Measurements from ENCODE around the gene GPR68.
"Not testable (repeated sequence)": the region's sequence is repeated elsewhere in the genome, so short reads cannot be mapped to it uniquely, and the experiment has no call there.

Gene GPR68

GRCh38 chr14:91273273-91273884, 28.9 kb upstream of the GPR68 start:
- no peak for DNase-seq (ENCODE audit: insufficient read length, low spot score)
- no peak for FAIRE-seq

DNA sequence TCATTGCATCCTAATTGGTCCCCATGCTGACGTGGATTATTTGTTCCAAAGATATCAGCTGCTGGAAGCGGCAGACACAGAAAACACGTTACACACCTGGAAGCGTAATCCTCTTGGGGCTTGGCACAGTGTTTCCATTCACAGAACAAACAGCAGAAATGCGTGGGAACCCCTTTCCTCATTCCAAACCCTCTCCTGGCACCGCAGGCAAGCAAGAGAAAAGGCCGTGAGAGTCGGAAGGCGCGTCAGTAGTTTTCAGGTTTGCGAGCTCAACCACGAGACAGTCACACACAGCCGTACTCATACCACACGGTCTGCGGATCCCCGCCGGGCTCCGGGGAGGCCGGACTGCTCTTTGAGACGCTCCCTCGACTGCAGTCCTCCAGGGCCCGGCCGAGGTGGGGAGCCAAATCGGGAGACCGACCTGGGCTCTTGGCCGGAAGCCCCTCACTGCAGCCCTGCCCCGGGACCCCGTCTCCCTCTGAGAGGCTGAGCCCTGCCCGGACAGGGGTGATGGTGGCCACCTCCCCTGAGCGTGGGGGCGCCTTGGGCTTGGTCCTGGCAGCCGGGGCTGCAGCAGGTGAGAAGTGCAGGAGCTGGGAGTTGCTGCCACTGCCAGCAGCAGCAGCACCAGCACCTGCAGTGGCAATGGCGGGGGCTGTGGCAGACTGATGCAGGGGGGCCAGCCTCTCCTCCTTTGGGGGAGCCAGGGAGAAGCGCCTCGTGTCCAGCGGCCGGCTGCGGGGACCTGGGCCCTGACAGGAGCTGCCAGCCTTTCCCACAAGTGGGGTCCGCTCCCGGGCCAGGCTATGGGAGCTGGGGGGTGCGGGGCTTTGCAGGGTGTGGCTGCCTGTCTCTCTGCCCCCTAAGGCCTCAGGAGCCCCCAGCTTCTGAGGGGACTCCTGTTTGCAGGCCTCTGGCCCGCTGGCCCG, 28.1 kb upstream of the GPR68 start:
- no peak for FAIRE-seq
- no peak for DNase-seq (ENCODE audit: insufficient read length, low spot score)

DNA sequence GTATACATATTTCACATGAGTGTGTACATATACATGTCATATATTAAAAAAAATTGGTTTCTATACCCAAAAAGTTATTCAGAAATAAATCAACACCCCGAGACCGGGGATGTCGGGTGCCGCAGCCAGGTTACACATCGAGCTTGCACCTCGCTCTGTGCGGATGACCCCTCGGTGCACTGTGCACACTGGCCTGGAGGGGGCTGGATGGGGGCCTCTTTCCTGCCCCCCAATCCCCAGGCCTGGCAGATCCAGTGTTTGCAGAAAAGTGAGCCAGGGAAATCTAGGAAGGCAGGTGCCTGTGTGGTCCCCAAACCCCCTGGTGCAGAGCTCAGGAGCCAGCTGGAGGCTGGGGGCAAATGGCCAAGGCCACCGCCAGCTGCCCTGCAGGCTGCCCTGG, 27.1 kb upstream of the GPR68 start:
- DNase-seq (ENCODE audit: insufficient read length, low spot score) (no peak), FAIRE-seq (no peak)

GRCh38 chr14:91270619-91271018, 26.1 kb upstream of the GPR68 start:
- DNase-seq (ENCODE audit: insufficient read length, low spot score) (no peak), FAIRE-seq (no peak)

DNA sequence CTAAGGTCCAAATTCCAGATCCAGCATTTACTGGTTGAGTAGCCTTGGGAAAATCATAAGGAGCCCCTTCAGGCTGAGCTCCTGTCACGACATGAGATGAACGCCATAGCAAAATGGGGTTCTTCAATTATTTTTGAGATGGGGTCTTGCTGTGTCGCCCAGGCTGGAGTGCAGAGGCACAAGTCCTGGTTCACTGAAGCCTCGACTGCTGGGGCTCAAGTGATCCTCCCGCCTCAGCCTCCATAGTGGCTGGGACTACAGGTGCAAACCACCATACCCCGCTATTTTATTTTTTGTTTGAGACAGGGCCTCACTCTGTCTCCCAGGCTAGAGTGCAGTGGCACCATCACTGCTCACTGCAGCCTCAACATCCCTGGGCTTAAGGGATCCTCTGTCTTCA, 25.7 kb upstream of the GPR68 start:
- FAIRE-seq: no peak
- DNase-seq (ENCODE audit: insufficient read length, low spot score): no peak

GRCh38 chr14:91269076-91269991, 24.8 kb upstream of the GPR68 start:
- FAIRE-seq: no peak
- DNase-seq (ENCODE audit: insufficient read length, low spot score): no peak

DNA sequence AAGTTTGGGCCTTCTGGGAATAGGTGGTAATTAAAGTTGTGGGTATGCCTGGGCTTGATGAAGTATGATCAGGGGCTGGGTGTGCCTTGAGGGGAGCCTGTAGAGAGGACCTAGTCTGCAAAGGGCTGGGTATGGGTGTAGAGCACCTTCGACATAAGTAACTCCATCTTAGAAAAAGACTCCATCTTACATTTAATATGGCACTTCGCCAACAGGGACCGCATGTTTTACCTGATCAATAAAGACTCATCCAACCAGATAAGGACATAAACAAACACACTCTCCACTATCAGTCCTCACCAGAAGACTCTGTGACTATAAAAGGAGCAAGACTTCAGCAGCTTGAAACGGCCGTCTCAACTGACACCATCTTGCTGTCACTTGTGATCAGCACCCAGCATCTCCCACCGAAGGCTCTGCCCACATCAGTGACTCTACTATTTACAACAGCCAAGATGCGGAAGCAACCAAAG, 23.5 kb upstream of the GPR68 start:
- DNase-seq (ENCODE audit: insufficient read length, low spot score) (no peak), FAIRE-seq (no peak)

DNA sequence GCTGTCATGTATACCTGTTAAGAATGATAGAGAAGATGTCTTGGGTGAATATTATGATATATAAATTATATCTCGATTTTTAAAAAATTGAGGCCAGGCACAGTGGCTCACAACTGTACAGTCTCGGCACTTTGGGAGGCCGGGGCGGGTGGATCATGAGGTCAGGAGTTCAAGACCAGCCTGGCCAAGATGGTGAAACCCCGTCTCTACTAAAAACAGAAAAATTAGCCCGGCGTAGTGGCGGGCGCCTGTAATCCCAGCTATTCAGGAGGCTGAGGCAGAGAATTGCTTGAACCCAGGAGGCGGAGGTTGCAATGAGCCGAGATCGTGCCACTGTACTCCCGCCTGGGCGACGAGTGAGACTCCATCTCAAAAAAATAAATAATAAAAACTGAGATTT, 21.8 kb upstream of the GPR68 start:
- not testable (repeated sequence) for FAIRE-seq; DNase-seq (ENCODE audit: insufficient read length, low spot score)

DNA sequence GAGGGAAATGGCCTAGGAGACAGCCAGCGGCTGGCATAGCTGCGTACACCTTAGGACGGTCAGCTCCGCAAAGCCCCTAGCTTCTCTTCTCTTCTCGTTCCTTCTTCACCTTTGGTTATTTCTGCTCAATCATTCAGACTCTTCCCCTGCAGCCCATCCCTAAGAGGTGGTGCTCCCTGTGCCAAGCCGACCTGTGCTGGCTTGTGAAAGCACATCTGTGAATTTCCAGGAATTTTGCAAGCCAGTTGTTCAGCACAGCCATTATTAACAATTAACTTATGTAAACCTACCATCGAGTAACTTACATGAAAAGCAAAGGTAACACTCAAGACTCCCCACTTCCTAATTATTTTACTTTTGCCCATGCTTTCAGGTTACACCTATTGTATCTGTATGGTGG, 20.9 kb upstream of the GPR68 start:
- no peak for FAIRE-seq
- DNase-seq (ENCODE audit: insufficient read length, low spot score): no peak

- FAIRE-seq: no peak
- no peak for DNase-seq (ENCODE audit: insufficient read length, low spot score)
Observed at GRCh38 chr14:91264151-91265150, 19.9 kb upstream of the GPR68 start.

- no peak for FAIRE-seq
- no peak for DNase-seq (ENCODE audit: insufficient read length, low spot score)
Observed at GRCh38 chr14:91263329-91263728, 18.8 kb upstream of the GPR68 start.

- DNase-seq (ENCODE audit: insufficient read length, low spot score) (no peak), FAIRE-seq (no peak)
Observed at GRCh38 chr14:91261986-91262549, 17.6 kb upstream of the GPR68 start.

GRCh38 chr14:91261115-91261514, 16.6 kb upstream of the GPR68 start:
- DNase-seq (ENCODE audit: insufficient read length, low spot score) (no peak), FAIRE-seq (no peak)

- no peak for DNase-seq (ENCODE audit: insufficient read length, low spot score)
- FAIRE-seq: no peak
Observed at GRCh38 chr14:91258876-91259275, 14.4 kb upstream of the GPR68 start.

DNA sequence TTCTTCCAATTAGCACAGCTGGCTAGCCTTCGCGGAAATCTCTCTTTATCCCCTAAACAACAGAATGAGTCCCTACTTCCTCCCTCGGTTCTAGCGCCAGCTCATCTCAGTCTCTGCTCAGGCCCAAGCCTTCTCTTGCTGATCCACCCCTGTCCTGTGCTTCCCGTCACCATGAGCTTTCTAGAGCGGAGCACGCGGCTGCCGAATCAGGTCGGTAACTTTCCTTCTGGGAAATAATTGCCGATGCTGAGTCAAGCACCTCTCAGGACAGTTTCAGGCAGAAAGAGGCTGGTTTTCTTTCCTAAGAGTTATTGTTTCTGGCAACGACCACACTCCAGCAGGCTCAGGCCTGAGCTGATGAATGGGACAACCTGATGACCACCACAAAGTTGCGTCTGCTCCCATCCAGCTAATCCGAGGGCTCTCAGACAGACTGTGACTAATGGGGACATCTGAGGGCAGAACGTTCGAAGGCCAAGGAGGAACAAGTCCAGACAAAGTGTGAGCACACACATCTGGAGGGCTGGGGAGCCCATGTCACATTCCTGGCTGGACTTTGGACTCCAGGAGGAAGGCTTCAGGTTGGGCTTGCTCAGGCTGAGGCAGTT, 13.6 kb upstream of the GPR68 start:
- FAIRE-seq (no peak), DNase-seq (ENCODE audit: insufficient read length, low spot score) (no peak)

GRCh38 chr14:91257328-91258010, 13.0 kb upstream of the GPR68 start:
- DNase-seq (ENCODE audit: insufficient read length, low spot score) (no peak), FAIRE-seq (no peak)

- DNase-seq (ENCODE audit: insufficient read length, low spot score) (no peak), FAIRE-seq (no peak)
Observed at GRCh38 chr14:91256661-91257060, 12.2 kb upstream of the GPR68 start.

DNA sequence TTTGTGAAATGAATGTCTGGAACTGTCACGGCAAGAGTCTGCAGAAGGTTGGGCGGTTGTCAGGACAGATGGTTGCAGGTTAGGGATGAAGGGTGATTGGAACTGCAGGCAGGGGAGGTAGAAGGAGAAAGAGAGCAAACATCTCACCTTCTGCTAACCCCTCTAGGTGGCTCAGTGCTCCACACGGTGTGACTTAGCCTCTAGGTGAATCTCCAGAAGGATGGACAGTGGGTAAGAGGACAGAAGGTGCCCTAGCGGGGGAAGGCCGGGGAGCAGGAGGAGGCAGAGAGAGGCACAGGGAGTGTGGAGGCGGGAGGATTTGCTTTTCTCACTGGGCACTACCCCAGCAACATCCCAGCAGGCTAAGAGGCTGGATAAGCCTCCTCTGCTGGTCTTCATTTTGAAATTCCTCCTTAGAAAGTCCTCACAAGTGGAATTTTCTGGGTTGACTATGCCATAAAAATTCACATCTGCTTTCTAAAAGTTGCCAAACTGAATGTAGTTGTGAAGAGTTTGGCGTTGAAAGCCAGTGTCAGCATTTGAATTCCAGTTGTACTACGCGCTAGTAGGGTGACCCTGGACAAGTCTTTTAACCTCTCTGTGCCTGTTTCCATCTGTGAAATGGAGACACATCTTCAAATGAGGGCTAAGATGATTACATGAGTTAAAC, 10.7 kb upstream of the GPR68 start:
- FAIRE-seq (no peak), DNase-seq (ENCODE audit: insufficient read length, low spot score) (no peak)

Measured in HTR-8/SVneo (cell line).